AG04450 (cell line): ENCODE measurements around the gene ADCY3. TPM values are rescaled to one million over a fixed set of nuclear protein-coding genes. Genes with fewer than 3 reads are reported as not detected.
A peak's percentile ranks its signal among the peaks of the same experiment; 100 is the strongest.

Source experiments
- CTCF ChIA-PET: fragments of 300-600, 350-600 bp; formaldehyde crosslinking; extraction: SDS; loops from one replicate; lab custom pipeline; 2022; ENCODE audit warnings: antibody characterized with exemption, inconsistent platforms; lab: Charles Lee
- POLR2A ChIA-PET: fragments of 350-600 bp; formaldehyde crosslinking; extraction: SDS; loops from one replicate; lab custom pipeline; 2021; ENCODE audit warnings: antibody characterized with exemption, inconsistent platforms; lab: Yijun Ruan, JAX
- DNase-seq: peaks from one replicate; pipeline ENCODE4 v3.0.0-alpha.2; 2011; ENCODE audit warnings: low read depth, low spot score
- H3K27ac ChIP-seq: one replicate; pipeline ENCODE4 v1.5.1; 2012; ENCODE audit warnings: low read depth, low read length, control low read depth
- H3K27me3 ChIP-seq: one replicate; pipeline ENCODE4 v1.6.0; 2012; ENCODE audit warnings: low read length; ENCODE audit not compliant: control insufficient read depth, insufficient read depth
- H3K4me3 ChIP-seq: 2 replicates; pipeline ENCODE4 v1.5.1; 2011; ENCODE audit warnings: mild to moderate bottlenecking, low read depth, low read length, control low read depth
- H3K9me3 ChIP-seq: 2 replicates; pipeline ENCODE4 v1.5.1; 2012; ENCODE audit warnings: low read length; ENCODE audit not compliant: control insufficient read depth, insufficient read depth
- CTCF ChIP-seq: IDR thresholded peaks from 2 replicates; pipeline ENCODE4 v1.5.1; 2011; ENCODE audit warnings: low read depth, low read length, control low read depth, inconsistent platforms
- polyA plus RNA-seq: library from polyadenylated mRNA; depleted of rRNA; stranded (reverse); fragments of >200 nt; gene quantifications from 2 replicates; pipeline ENCODE4 v1.2.3, GENCODE V29; 2011

The ADCY3 gene
- polyA plus RNA-seq, 1 experiment, result 29.6 TPM

- POLR2A ChIA-PET, result no interaction called here
- CTCF ChIA-PET, result no interaction called here
- peaks cover 28% of the 10 kb centered on the region for H3K9me3 ChIP-seq
- H3K4me3 ChIP-seq, result no peak overlapping the region
- DNase-seq, result no peak
- H3K27ac ChIP-seq, result no peak overlapping the region
- TF ChIP-seq CTCF, result no peak
- H3K27me3 ChIP-seq, result no peaks in the 10 kb centered on the region
Measured at GRCh38 chr2:24894750-24895149, 25.3 kb downstream of the ADCY3 start.

- Histone ChIP-seq H3K27me3 (no peaks in the 10 kb centered on the region), H3K27ac (peak overlapping the region; percentile 47), H3K9me3 (peaks cover 27% of the 10 kb centered on the region), H3K4me3 (no peak overlapping the region)
- CTCF ChIA-PET, result no interaction called here
- no peak for TF ChIP-seq CTCF
- no peak for DNase-seq
- POLR2A ChIA-PET, result no interaction called here
Measured at GRCh38 chr2:24893934-24894333, 26.1 kb downstream of the ADCY3 start.

GRCh38 chr2:24892928-24893327 lies 27.1 kb downstream of the ADCY3 start:
- Histone ChIP-seq H3K4me3 (no peak overlapping the region), H3K9me3 (peaks cover 24% of the 10 kb centered on the region), H3K27ac (no peak overlapping the region), H3K27me3 (no peaks in the 10 kb centered on the region)
- ChIA-PET POLR2A (interaction anchor here (0.5 to 1.1 kb wide), 3 partner anchors 22 to 70 kb away, joined by 3 to 7 read pairs (median 6); no protein-coding TSS in a partner anchor), CTCF (no interaction called here)
- DNase-seq, result no peak
- no peak for TF ChIP-seq CTCF

- H3K4me3 ChIP-seq, result no peak overlapping the region
- no peak for DNase-seq
- no peak overlapping the region for H3K27ac ChIP-seq
- peaks cover 23% of the 10 kb centered on the region for H3K9me3 ChIP-seq
- ChIA-PET CTCF (no interaction called here), POLR2A (no interaction called here)
- TF ChIP-seq CTCF, result no peak
- H3K27me3 ChIP-seq, result no peaks in the 10 kb centered on the region
Measured at GRCh38 chr2:24891201-24891600, 28.8 kb downstream of the ADCY3 start.

GRCh38 chr2:24889221-24889620 lies 30.8 kb downstream of the ADCY3 start:
- TF ChIP-seq CTCF, result no peak
- DNase-seq, result no peak
- H3K9me3 ChIP-seq, result peaks cover 16% of the 10 kb centered on the region
- H3K27me3 ChIP-seq, result no peaks in the 10 kb centered on the region
- H3K4me3 ChIP-seq, result no peak overlapping the region
- no peak overlapping the region for H3K27ac ChIP-seq
- ChIA-PET CTCF (no interaction called here), POLR2A (no interaction called here)
